ENCODE data around the gene MAFF.

MAFF gene

DNA sequence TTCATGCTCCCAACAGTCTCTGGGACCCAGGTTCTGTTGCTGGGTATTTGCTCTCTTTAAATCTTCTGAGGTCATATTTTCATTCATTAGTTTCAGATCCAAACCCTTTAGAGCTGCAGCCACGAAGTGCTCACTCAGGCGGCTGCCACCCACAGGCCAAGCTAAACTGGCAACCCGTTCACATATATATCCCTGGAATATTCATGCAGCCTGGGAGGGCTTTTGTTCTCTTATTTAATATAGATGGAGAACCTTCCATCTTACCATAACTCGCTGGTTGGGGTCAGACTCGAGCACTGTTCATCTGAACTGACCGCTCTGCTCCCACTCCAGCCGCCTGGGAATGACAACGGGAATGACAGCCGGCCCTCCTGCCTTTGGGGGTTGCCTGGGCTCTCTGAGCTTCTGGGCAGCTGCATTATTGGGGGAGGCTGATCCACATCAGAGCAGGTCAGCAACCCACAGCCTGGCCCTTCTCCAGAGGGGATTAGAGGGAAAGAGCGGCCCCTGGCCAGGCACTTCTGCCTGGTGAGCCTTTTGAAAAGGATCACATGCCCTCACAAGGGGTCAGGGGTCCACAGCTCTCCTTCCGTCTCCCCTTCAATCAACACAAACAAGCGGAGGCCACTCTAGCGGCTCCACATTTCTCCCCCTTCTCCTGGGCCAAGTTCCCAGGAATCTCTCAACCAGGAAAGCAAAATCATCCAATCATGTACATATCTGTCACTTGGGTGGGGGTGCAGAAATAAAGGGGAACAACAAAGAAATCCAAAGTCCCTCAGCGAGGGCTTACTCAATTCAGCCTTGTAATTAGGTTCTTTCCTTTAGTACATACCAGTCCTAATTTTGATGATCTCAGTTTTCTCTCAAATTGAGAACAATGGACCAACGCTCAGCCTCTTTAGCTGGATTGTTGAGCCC lies 59.2 kb downstream of the MAFF start:
- DNase-seq (ENCODE audit: low read depth) = peak; percentile 76
- TF ChIP-seq, protein P1, sequence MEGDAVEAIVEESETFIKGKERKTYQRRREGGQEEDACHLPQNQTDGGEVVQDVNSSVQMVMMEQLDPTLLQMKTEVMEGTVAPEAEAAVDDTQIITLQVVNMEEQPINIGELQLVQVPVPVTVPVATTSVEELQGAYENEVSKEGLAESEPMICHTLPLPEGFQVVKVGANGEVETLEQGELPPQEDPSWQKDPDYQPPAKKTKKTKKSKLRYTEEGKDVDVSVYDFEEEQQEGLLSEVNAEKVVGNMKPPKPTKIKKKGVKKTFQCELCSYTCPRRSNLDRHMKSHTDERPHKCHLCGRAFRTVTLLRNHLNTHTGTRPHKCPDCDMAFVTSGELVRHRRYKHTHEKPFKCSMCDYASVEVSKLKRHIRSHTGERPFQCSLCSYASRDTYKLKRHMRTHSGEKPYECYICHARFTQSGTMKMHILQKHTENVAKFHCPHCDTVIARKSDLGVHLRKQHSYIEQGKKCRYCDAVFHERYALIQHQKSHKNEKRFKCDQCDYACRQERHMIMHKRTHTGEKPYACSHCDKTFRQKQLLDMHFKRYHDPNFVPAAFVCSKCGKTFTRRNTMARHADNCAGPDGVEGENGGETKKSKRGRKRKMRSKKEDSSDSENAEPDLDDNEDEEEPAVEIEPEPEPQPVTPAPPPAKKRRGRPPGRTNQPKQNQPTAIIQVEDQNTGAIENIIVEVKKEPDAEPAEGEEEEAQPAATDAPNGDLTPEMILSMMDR (conservative IDR thresholded peaks at IDR 0.05; ENCODE audit: low read depth, low read length) = peak; percentile 47
- no peak overlapping the region for H3K4me3 ChIP-seq (ENCODE audit: low read length)

DNA sequence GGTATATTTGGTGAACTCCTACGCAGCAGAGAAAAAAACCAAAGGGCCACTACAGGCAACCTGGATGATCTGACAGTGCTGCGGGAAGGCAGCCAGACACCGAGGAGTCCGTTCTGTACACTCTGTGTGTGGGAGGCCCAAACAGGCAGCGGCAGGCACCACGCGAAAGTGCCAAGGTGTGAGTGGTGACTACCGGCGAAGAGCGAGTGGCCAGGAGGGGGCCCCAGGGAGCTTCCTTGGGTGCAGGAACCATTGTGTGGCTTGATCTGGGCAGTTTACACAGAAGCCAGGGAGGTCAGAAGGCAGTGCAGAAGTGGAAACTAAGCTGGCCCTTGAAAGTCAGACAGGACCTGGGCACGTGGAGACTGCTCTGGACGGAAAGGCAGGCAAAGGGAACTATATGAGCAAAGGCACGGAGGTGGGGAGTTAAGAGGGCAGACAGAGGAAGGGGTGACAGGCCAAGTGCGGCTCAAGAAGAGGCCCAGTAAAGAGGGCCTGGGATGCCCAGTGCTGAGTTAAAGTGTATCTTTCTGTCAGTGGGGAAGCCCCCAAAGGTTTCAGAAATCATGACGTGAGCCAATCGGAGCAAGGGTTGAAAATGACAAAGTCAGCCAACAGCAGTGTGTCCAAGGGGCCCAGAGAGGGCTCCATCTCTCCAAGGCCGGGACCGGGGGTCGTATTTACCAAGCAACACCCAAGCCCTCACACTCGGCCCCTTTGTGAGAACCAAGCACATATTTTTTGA lies 60.4 kb downstream of the MAFF start:
- TF ChIP-seq, protein P1 (conservative IDR thresholded peaks at IDR 0.05; ENCODE audit: low read depth, low read length) = peak; percentile 77
- no peak for DNase-seq (ENCODE audit: low read depth)
- no peak overlapping the region for H3K4me3 ChIP-seq (ENCODE audit: low read length)

DNA sequence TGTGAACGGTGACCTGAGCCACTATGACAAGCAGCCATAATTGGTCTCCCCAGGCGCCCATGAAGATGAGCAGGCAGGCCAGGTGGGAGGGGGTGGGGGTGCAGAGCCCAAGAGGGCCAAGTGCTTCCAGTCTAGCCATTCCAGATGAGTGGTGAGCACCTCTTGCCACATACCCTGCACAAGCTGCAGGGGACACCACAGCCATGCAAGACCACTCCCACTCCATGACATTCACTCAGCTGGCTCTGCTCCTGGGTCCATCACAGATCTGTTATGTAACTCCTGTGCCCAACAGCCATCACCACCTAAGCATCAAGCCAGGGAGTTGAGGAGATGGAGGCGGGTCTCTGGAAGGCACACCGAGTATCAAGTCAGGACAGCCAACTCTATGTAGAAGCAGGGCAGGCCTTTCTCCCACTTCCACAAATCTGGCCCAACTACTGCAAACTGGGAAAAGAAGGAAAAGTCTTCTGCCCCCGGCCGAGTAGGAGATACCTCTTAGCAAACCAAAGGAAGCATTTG lies 62.6 kb downstream of the MAFF start:
- TF ChIP-seq, protein P1 (conservative IDR thresholded peaks at IDR 0.05; ENCODE audit: low read depth, low read length) = no peak
- no peak overlapping the region for H3K4me3 ChIP-seq (ENCODE audit: low read length)
- no peak for DNase-seq (ENCODE audit: low read depth)
